HCT116 (cell line): ENCODE measurements around the gene NEK7. TPM values are rescaled to one million over a fixed set of nuclear protein-coding genes. Genes with fewer than 3 reads are reported as not detected.

Experiments used
- ATAC-seq: fragments of 200-7000 bp; cut with Tn5 transposase; 2 replicates; pipeline ENCODE4 v1.9.1; 2020; ENCODE audit warnings: mild to moderate bottlenecking, moderate library complexity
- BruUV-seq: library from RNA; stranded (reverse); fragments of 400-500 nt; replicated peaks from 2 replicates; lab custom pipeline; 2021; lab: Mats Ljungman, UMichigan
- CTCF ChIA-PET: fragments of 300-600 bp; sonication (Branson Sonifier 250); formaldehyde crosslinking; loops from one replicate; lab custom pipeline; 2021; ENCODE audit warnings: antibody characterized with exemption; lab: Charles Lee
- POLR2A ChIA-PET: fragments of 300-600, 350-600 bp; sonication (Branson Sonifier 250); formaldehyde crosslinking; loops from one replicate; lab custom pipeline; 2021; ENCODE audit warnings: antibody characterized with exemption; lab: Charles Lee
- RAD21 ChIA-PET, 2 experiments: fragments of 300-600 bp; sonication (Branson Sonifier 250); formaldehyde crosslinking; loops; one replicate each; lab custom pipeline; 2023; ENCODE audit warnings: low total read pairs in 2 of 2; ENCODE audit not compliant: uncharacterized antibody in 2 of 2, unreplicated experiment in 2 of 2, low non-redundant PET in 1 of 2; lab: Charles Lee
- DNase-seq: peaks from one replicate; pipeline ENCODE4 v3.0.0-alpha.2; 2010; ENCODE audit warnings: low read depth, low spot score
- H2AFZ ChIP-seq: fragments of 200-600 bp; shearing (Covaris generic), sonication (generic); 2 replicates; pipeline ENCODE4 v1.6.1; 2017; ENCODE audit warnings: low read depth, mixed run types, mixed read lengths, antibody characterized with exemption, low read length; ENCODE audit not compliant: poor library complexity, severe bottlenecking
- H3K27ac ChIP-seq: 2 replicates; pipeline ENCODE4 v1.5.1; 2012; ENCODE audit warnings: low read depth, low read length
- H3K27me3 ChIP-seq: fragments of 200-600 bp; sonication (generic); 2 replicates; pipeline ENCODE4 v1.6.1; 2016; ENCODE audit warnings: mixed run types, low read length, mixed read lengths; ENCODE audit not compliant: insufficient read depth
- H3K36me3 ChIP-seq, 2 experiments: fragments of 200-500 bp in 1 of 2; fragments of 200-600 bp in 1 of 2; sonication (Bioruptor generic) in 1 of 2; sonication (generic) in 1 of 2; 2 replicates each; pipeline versions ENCODE4 v1.5.1 to v1.6.1; 2014 to 2016; ENCODE audit warnings: low read length in 2 of 2, inconsistent platforms in 1 of 2, mixed read lengths in 1 of 2, mixed run types in 1 of 2; ENCODE audit not compliant: insufficient read depth in 2 of 2, control insufficient read depth in 1 of 2
- H3K4me1 ChIP-seq, 2 experiments: fragments of 200-600 bp in 1 of 2; sonication (generic) in 1 of 2; 2 replicates each; pipeline versions ENCODE4 v1.5.1 to v1.6.1; 2012 to 2017; ENCODE audit warnings: low read length in 2 of 2, inconsistent platforms in 1 of 2, mild to moderate bottlenecking in 1 of 2, mixed read lengths in 1 of 2, mixed run types in 1 of 2, moderate library complexity in 1 of 2; ENCODE audit not compliant: insufficient read depth in 2 of 2, control insufficient read depth in 1 of 2
- H3K4me2 ChIP-seq: fragments of 200-600 bp; sonication (generic); 2 replicates; pipeline ENCODE4 v1.6.1; 2017; ENCODE audit warnings: mixed run types, low read length, mixed read lengths
- H3K4me3 ChIP-seq, 2 experiments: fragments of 200-600 bp in 1 of 2; sonication (generic) in 1 of 2; replicated peaks in 1 of 2; 2 replicates each; pipeline ENCODE4 v1.5.1; 2011 to 2016; ENCODE audit warnings: low read length in 2 of 2, control low read depth in 1 of 2, low read depth in 1 of 2, mild to moderate bottlenecking in 1 of 2, mixed read lengths in 1 of 2, mixed run types in 1 of 2
- H3K79me2 ChIP-seq: fragments of 200-600 bp; sonication (generic); 2 replicates; pipeline ENCODE4 v1.6.1; 2017; ENCODE audit warnings: mild to moderate bottlenecking, mixed run types, low read length, moderate library complexity, mixed read lengths; ENCODE audit not compliant: insufficient read depth
- H3K9ac ChIP-seq: fragments of 200-600 bp; sonication (generic); 2 replicates; pipeline ENCODE4 v1.6.1; 2016; ENCODE audit warnings: low read length, mixed read lengths
- H3K9me2 ChIP-seq: fragments of 200-600 bp; sonication (generic), shearing (Covaris generic); 2 replicates; pipeline ENCODE4 v1.6.1; 2017; ENCODE audit warnings: mixed run types, mild to moderate bottlenecking, moderate library complexity; ENCODE audit not compliant: insufficient read depth
- H3K9me3 ChIP-seq, 2 experiments: fragments of 200-500 bp in 1 of 2; fragments of 200-600 bp in 1 of 2; sonication (Bioruptor generic) in 1 of 2; sonication (generic) in 1 of 2; 2 replicates each; pipeline ENCODE4 v1.6.1; 2014 to 2017; ENCODE audit warnings: low read length in 2 of 2, mixed read lengths in 2 of 2, inconsistent platforms in 1 of 2, low read depth in 1 of 2, mild to moderate bottlenecking in 1 of 2, mixed run types in 1 of 2, moderate library complexity in 1 of 2; ENCODE audit not compliant: control insufficient read depth in 1 of 2, insufficient read depth in 1 of 2
- H4K20me1 ChIP-seq: fragments of 200-600 bp; sonication (generic), shearing (Covaris generic); 2 replicates; pipeline ENCODE4 v1.6.1; 2017; ENCODE audit warnings: mixed run types, mild to moderate bottlenecking, moderate library complexity; ENCODE audit not compliant: insufficient read depth
- CBX3 ChIP-seq: IDR thresholded peaks from 2 replicates; pipeline ENCODE4 v1.6.1; 2012; ENCODE audit warnings: low read depth
- CEBPB ChIP-seq: IDR thresholded peaks from 2 replicates; pipeline ENCODE4 v1.6.1; 2012; ENCODE audit warnings: low read depth
- CTCF ChIP-seq, 3 experiments: fragments of 200-600 bp in 1 of 3; sonication (generic) in 1 of 3; IDR thresholded peaks in 2 of 3; conservative IDR thresholded peaks in 1 of 3; 2 replicates each; pipeline ENCODE4 v1.5.1; 2012 to 2017; ENCODE audit warnings: low read depth in 2 of 3, low read length in 2 of 3, antibody characterized with exemption in 1 of 3, borderline replicate concordance in 1 of 3, control low read depth in 1 of 3, mild to moderate bottlenecking in 1 of 3, mixed read lengths in 1 of 3, mixed run types in 1 of 3, moderate library complexity in 1 of 3; ENCODE audit not compliant: insufficient read depth in 1 of 3
- EGR1 ChIP-seq: IDR thresholded peaks from 2 replicates; pipeline ENCODE4 v1.6.1; 2012; ENCODE audit warnings: low read depth
- ELF1 ChIP-seq: IDR thresholded peaks from 2 replicates; pipeline ENCODE4 v1.6.1; 2012; ENCODE audit warnings: low read depth, borderline replicate concordance
- EZH2phosphoT487 ChIP-seq: fragments of 200-600 bp; IDR thresholded peaks from 2 replicates; pipeline ENCODE4 v1.6.1; 2018; ENCODE audit warnings: antibody characterized with exemption, borderline replicate concordance
- JUND ChIP-seq: IDR thresholded peaks from 2 replicates; pipeline ENCODE4 v1.6.1; 2012
- POLR2A ChIP-seq: IDR thresholded peaks from 2 replicates; pipeline ENCODE4 v1.7.0; 2011; ENCODE audit warnings: borderline replicate concordance; ENCODE audit not compliant: insufficient read depth, insufficient read length; ENCODE audit errors: extremely low read depth
- POLR2AphosphoS5 ChIP-seq: IDR thresholded peaks from 2 replicates; pipeline ENCODE4 v1.6.1; 2011; ENCODE audit warnings: mild to moderate bottlenecking, low read depth, low read length, moderate library complexity
- RAD21 ChIP-seq: IDR thresholded peaks from 2 replicates; pipeline ENCODE4 v1.6.1; 2012; ENCODE audit warnings: low read depth, mild to moderate bottlenecking
- SIN3A ChIP-seq: IDR thresholded peaks from 2 replicates; pipeline ENCODE4 v1.6.1; 2012; ENCODE audit warnings: low read depth
- SP1 ChIP-seq: IDR thresholded peaks from 2 replicates; pipeline ENCODE4 v1.6.1; 2012; ENCODE audit warnings: low read depth
- SRF ChIP-seq: IDR thresholded peaks from 2 replicates; pipeline ENCODE4 v1.6.1; 2012; ENCODE audit warnings: low read depth
- TCF7L2 ChIP-seq: IDR thresholded peaks from 2 replicates; pipeline ENCODE4 v1.7.0; 2011; ENCODE audit warnings: borderline replicate concordance, inconsistent platforms; ENCODE audit not compliant: insufficient read depth, insufficient read length; ENCODE audit errors: extremely low read depth
- YY1 ChIP-seq: IDR thresholded peaks from 2 replicates; pipeline ENCODE4 v1.6.1; 2011; ENCODE audit warnings: low read length, low read depth, moderate library complexity, mild to moderate bottlenecking; ENCODE audit not compliant: insufficient replicate concordance; ENCODE audit errors: extremely low read depth
- ZBTB33 ChIP-seq: IDR thresholded peaks from 2 replicates; pipeline ENCODE4 v1.6.1; 2011; ENCODE audit warnings: mild to moderate bottlenecking, low read length, moderate library complexity; ENCODE audit not compliant: insufficient replicate concordance; ENCODE audit errors: extremely low read depth
- ZFX ChIP-seq: fragments of 450-650 bp; IDR thresholded peaks from 2 replicates; pipeline ENCODE4 v1.6.1; 2017
- ZNF274 ChIP-seq: fragments of 200-500 bp; sonication (Bioruptor generic); IDR thresholded peaks from 2 replicates; pipeline ENCODE4 v1.6.1; 2014; ENCODE audit warnings: mild to moderate bottlenecking, low read depth, low read length, inconsistent platforms
- intact Hi-C: fragments of 100-400 bp; cut with micrococcal nuclease; formaldehyde crosslinking; loops from 2 replicates; pipeline ENCODE4 v1.10.0; 2022
- total RNA-seq: library from RNA; stranded (reverse); gene quantifications from one replicate; pipeline ENCODE4 v1.2.1, GENCODE V29; 2021; ENCODE audit not compliant: unreplicated experiment
- TF ChIP-seq, protein P1 (sequence below): IDR thresholded peaks from 2 replicates; pipeline ENCODE4 v1.6.1; 2012

The NEK7 gene
- total RNA-seq, 1 experiment from 2014 or later, result 33.0 TPM

GRCh38 chr1:198179556-198179981 is 22.8 kb downstream of the NEK7 start (continued):
- TF ChIP-seq CTCF (IDR thresholded peaks at IDR 0.05 in 2 of 3, conservative IDR thresholded peaks at IDR 0.05 in 1 of 3; ENCODE audit: borderline replicate concordance in 1 of 3, insufficient read depth in 1 of 3, low read depth in 2 of 3, low read length in 2 of 3) (no peak), YY1 (no peak), CEBPB (no peak), TCF7L2 (no peak), RAD21 (no peak), SRF (no peak), ZNF274 (no peak), POLR2A (no peak)
- TF ChIP-seq, protein P1, sequence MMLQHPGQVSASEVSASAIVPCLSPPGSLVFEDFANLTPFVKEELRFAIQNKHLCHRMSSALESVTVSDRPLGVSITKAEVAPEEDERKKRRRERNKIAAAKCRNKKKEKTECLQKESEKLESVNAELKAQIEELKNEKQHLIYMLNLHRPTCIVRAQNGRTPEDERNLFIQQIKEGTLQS, result no peak
- TF ChIP-seq, all 23 proteins: peak for 0

GRCh38 chr1:198183605-198184004 is 26.8 kb downstream of the NEK7 start:
- Histone ChIP-seq H3K27ac (no peak overlapping the region), H3K9ac (no peak overlapping the region), H3K4me1 (no peaks in the 10 kb centered on the region), H4K20me1 (no peaks in the 10 kb centered on the region), H3K36me3 (no peaks in the 10 kb centered on the region), H3K79me2 (peaks cover 28% of the 10 kb centered on the region; the same call in 1 of the 2 replicates), H3K4me3 (no peak overlapping the region), H3K9me2 (no peaks in the 10 kb centered on the region), H3K9me3 (no peaks in the 10 kb centered on the region), H3K27me3 (no peaks in the 10 kb centered on the region), H2AFZ (no peak overlapping the region), H3K4me2 (no peak overlapping the region)
- ChIA-PET CTCF (no interaction called here), RAD21 (no interaction called here), POLR2A (no interaction called here)
- ATAC-seq (no peak), DNase-seq (no peak)
- intact Hi-C loops, result no loop called here
- BruUV-seq, result no TSS peak
- TF ChIP-seq ZBTB33 (no peak), EZH2phosphoT487 (no peak), CEBPB (no peak), POLR2AphosphoS5 (no peak), CTCF (IDR thresholded peaks at IDR 0.05 in 2 of 3, conservative IDR thresholded peaks at IDR 0.05 in 1 of 3; ENCODE audit: borderline replicate concordance in 1 of 3, insufficient read depth in 1 of 3, low read depth in 2 of 3, low read length in 2 of 3) (no peak), ZFX (no peak), EGR1 (no peak), CBX3 (no peak), YY1 (no peak), ZNF274 (no peak), JUND (no peak), SP1 (no peak), ELF1 (no peak), SIN3A (no peak), SRF (no peak)
- TF ChIP-seq, protein P1, result no peak
